HTR-8/SVneo (cell line): ENCODE results near the gene CEACAM7.
"Not testable (repeated sequence)": the region's sequence is repeated elsewhere in the genome, so short reads cannot be mapped to it uniquely, and the experiment has no call there.

Experiments used
- DNase-seq: peaks from one replicate; pipeline ENCODE4 v3.0.0; 2011; ENCODE audit warnings: low spot score, mixed read lengths; ENCODE audit not compliant: insufficient read length
- FAIRE-seq: peaks from 2 replicates; lab custom pipeline; 2011; peaks lifted over from hg19 to GRCh38; lab: Jason Lieb, UNC

The CEACAM7 gene

GRCh38 chr19:41668315-41668714 is 19.8 kb downstream of the CEACAM7 start:
- FAIRE-seq (no peak), DNase-seq (no peak)

GRCh38 chr19:41666075-41666474 is 22.0 kb downstream of the CEACAM7 start:
- DNase-seq: no peak
- no peak for FAIRE-seq

GRCh38 chr19:41657157-41657556 is 30.9 kb downstream of the CEACAM7 start:
- FAIRE-seq (no peak), DNase-seq (no peak)

- DNase-seq, FAIRE-seq: not testable (repeated sequence)
Measured at GRCh38 chr19:41656756-41657155, 31.3 kb downstream of the CEACAM7 start.

- FAIRE-seq: no peak
- DNase-seq: no peak
Measured at GRCh38 chr19:41652250-41652649, 35.8 kb downstream of the CEACAM7 start.

- no peak for DNase-seq
- FAIRE-seq: no peak
Measured at GRCh38 chr19:41649827-41650226, 38.2 kb downstream of the CEACAM7 start.

- FAIRE-seq (no peak), DNase-seq (no peak)
Measured at GRCh38 chr19:41646589-41647204, 41.4 kb downstream of the CEACAM7 start.

GRCh38 chr19:41641879-41642485 is 46.1 kb downstream of the CEACAM7 start:
- DNase-seq: peak; percentile 80
- peak; percentile 72 for FAIRE-seq

- DNase-seq (no peak), FAIRE-seq (no peak)
Measured at GRCh38 chr19:41638641-41639081, 49.4 kb downstream of the CEACAM7 start.

- no peak for FAIRE-seq
- DNase-seq: no peak
Measured at GRCh38 chr19:41637484-41637883, 50.6 kb downstream of the CEACAM7 start.

- DNase-seq (no peak), FAIRE-seq (no peak)
Measured at GRCh38 chr19:41627966-41628675, 59.9 kb downstream of the CEACAM7 start.

- DNase-seq (no peak), FAIRE-seq (no peak)
Measured at GRCh38 chr19:41626877-41627276, 61.2 kb downstream of the CEACAM7 start, which contains the start of gene CEACAM4. Gene CEACAM4, minus strand, starts transcription at chr19:41627074. Its CDS starts 111 bp downstream, at chr19:41626963.

- DNase-seq (no peak), FAIRE-seq (no peak)
Measured at GRCh38 chr19:41626278-41626677, 61.8 kb downstream of the CEACAM7 start.

- DNase-seq: no peak
Measured at GRCh38 chr19:41624937-41625336, 63.1 kb downstream of the CEACAM7 start.

GRCh38 chr19:41624515-41624914 is 63.6 kb downstream of the CEACAM7 start:
- FAIRE-seq (no peak), DNase-seq (no peak)

More at GRCh38 chr19:41624937-41625336, 63.1 kb downstream of the CEACAM7 start:
- FAIRE-seq: no peak

GRCh38 chr19:41623360-41623759 is 64.7 kb downstream of the CEACAM7 start:
- FAIRE-seq: no peak
- no peak for DNase-seq
